Ramos (cell line): Measurements from ENCODE around the gene CRYBB3.
"Not testable (repeated sequence)": the region's sequence is repeated elsewhere in the genome, so short reads cannot be mapped to it uniquely, and the experiment has no call there.

Source experiments
- in situ Hi-C: fragments of 300-500 bp; cut with MboI; formaldehyde crosslinking; loops from one replicate; pipeline ENCODE4 v1.14.3; 2022; ENCODE audit warnings: low sequenced_read_pairs; ENCODE audit not compliant: unreplicated experiment

Gene CRYBB3

DNA sequence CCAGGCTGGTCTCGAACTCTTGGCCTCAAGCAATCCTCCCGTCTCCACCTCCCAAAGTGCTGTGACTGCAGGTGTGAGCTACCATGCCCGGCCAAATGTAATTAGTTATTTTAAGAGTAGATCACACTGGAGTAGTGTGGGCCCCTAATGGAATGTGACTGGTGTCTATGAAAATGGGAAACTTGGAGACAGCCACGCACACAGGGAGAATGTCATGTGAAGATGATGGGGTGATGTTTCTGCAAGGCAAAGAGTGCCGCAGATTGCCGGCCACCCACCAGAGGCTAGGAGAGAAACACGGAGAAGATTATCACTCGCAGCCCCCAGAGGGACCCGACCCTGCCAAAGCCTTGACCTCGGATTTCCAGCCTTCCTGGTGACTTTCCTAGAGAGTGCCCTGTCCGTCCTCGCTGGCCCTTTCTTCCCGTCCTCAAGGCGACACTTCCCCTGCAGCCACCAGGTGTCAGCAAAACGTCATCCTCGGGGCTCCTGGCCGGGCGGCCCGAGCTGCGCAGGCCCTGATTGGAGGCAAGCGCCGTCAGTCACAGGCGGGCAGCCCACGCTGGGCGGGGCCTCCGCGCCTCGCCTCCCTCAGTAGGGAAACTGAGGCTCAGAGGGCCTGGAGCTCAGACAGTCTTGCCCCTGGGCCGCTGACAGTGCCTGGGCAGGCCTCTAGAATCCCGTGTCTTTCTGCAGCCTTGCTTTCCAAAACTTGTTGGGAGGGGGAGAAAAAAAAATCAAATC lies 36.1 kb downstream of the CRYBB3 start:
- in situ Hi-C loops = no loop called here

GRCh38 chr22:25236417-25236816 lies 36.8 kb downstream of the CRYBB3 start:
- in situ Hi-C loops = no loop called here

- in situ Hi-C loops = no loop called here
These were observed 37.8 kb downstream of the CRYBB3 start for GRCh38 chr22:25237503-25237902.

DNA sequence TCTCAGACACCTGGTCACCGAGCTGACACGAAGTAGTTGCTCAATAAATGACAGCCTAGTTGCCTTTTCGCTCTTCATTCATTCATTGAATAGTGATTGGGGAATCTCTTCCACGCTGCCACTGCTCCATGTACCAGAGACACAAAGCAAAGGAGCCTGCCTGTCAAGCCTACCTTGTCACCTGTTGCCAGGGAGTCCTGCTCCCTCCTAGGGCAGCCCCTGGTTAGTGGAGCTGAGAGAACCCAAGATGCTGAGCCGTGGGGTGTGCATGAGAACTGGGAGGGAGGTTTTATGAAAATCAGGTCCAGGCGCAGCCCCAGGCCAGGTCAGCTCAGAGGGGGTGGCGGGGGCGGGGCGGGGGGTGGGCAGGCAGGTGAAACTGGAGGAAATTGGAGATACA lies 38.4 kb downstream of the CRYBB3 start:
- in situ Hi-C loops = not testable (repeated sequence)

DNA sequence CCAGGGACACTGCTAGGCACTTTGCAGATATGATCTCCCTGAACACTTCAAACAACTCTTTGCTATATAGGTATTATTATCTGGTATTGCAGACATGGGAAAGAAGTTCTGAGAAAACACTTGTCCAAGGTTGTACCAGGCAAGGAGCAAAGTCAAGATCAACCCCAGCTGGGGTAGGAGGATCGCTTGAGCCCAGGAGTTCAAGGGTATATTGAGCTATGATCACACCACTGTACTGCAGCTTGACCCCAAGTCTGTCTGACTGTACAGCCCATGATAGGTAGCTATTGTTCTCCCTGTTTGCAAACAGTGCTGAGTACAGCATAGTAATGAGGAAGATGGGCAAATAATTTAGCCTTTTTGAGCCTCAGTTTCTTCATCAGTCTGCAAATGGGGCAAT lies 55.5 kb downstream of the CRYBB3 start:
- in situ Hi-C loops = not testable (repeated sequence)
